Epithelial cell of prostate (primary cell): ENCODE data around the gene SGTB.
"Not testable (repeated sequence)": the region's sequence is repeated elsewhere in the genome, so short reads cannot be mapped to it uniquely, and the experiment has no call there.

Source experiments
- DNase-seq: peaks from one replicate; pipeline ENCODE4 v3.0.0-alpha.2; 2011; ENCODE audit warnings: low read depth, low spot score
- H3K27ac ChIP-seq: fragments of 450-650 bp; 2 replicates; pipeline ENCODE4 v1.5.1; 2017; ENCODE audit warnings: mild to moderate bottlenecking

SGTB gene

GRCh38 chr5:65676056-65676455 lies 45.9 kb downstream of the SGTB start:
- H3K27ac ChIP-seq, DNase-seq: not testable (repeated sequence)

GRCh38 chr5:65674749-65675148 lies 47.2 kb downstream of the SGTB start:
- H3K27ac ChIP-seq = no peak overlapping the region
- DNase-seq = no peak

GRCh38 chr5:65672796-65673195 lies 49.1 kb downstream of the SGTB start:
- peak; percentile 34 for DNase-seq
- peak overlapping the region; percentile 45 for H3K27ac ChIP-seq

GRCh38 chr5:65668696-65669095 lies 53.2 kb downstream of the SGTB start:
- DNase-seq = no peak
- no peak overlapping the region for H3K27ac ChIP-seq

GRCh38 chr5:65663804-65664521 lies 57.9 kb downstream of the SGTB start:
- no peak for DNase-seq

GRCh38 chr5:65654713-65655112 lies 67.2 kb downstream of the SGTB start:
- DNase-seq = no peak
- H3K27ac ChIP-seq = no peak overlapping the region

More at GRCh38 chr5:65663804-65664521, 57.9 kb downstream of the SGTB start:
- no peak overlapping the region for H3K27ac ChIP-seq

- no peak overlapping the region for H3K27ac ChIP-seq
- no peak for DNase-seq
Observed at GRCh38 chr5:65651144-65651543, 70.8 kb downstream of the SGTB start.

- H3K27ac ChIP-seq = no peak overlapping the region
Observed at GRCh38 chr5:65647941-65648340, 74.0 kb downstream of the SGTB start.

GRCh38 chr5:65646938-65647337 lies 75.0 kb downstream of the SGTB start:
- H3K27ac ChIP-seq = no peak overlapping the region
- no peak for DNase-seq

More at GRCh38 chr5:65647941-65648340, 74.0 kb downstream of the SGTB start:
- no peak for DNase-seq

- no peak for DNase-seq
- H3K27ac ChIP-seq = no peak overlapping the region
Observed at GRCh38 chr5:65640240-65640639, 81.7 kb downstream of the SGTB start.

- DNase-seq = no peak
- no peak overlapping the region for H3K27ac ChIP-seq
Observed at GRCh38 chr5:65630981-65631380, 90.9 kb downstream of the SGTB start.

- no peak for DNase-seq
- peak overlapping the region; percentile 74 for H3K27ac ChIP-seq
Observed at GRCh38 chr5:65625743-65626142, 96.2 kb downstream of the SGTB start.

GRCh38 chr5:65624571-65625555 lies 97.0 kb downstream of the SGTB start, which contains the start of the genes SHLD3 and TRAPPC13:
Gene SHLD3 (plus strand): TSS chr5:65625027. CDS start chr5:65629588, 4,561 bp downstream.
Gene TRAPPC13 (plus strand): TSS chr5:65625027. CDS start chr5:65625061, 34 bp downstream.
- peak; percentile 52 for DNase-seq
- H3K27ac ChIP-seq = peak within 1 kb of the TSS; percentile 74

GRCh38 chr5:65624025-65624570 lies 97.8 kb downstream of the SGTB start, which contains the start of gene TRIM23:
Gene TRIM23 (minus strand): TSS chr5:65624333. CDS start chr5:65624274, 59 bp downstream.
- DNase-seq = peak; percentile 73
- peak within 1 kb of the TSS; percentile 74 for H3K27ac ChIP-seq

GRCh38 chr5:65623482-65623881 lies 98.4 kb downstream of the SGTB start:
- H3K27ac ChIP-seq = peak overlapping the region; percentile 74
- no peak for DNase-seq

GRCh38 chr5:65621961-65622360 lies 99.9 kb downstream of the SGTB start:
- not testable (repeated sequence) for H3K27ac ChIP-seq

GRCh38 chr5:65620021-65620420 lies 101.9 kb downstream of the SGTB start:
- DNase-seq = no peak
- H3K27ac ChIP-seq = no peak overlapping the region

More at GRCh38 chr5:65621961-65622360, 99.9 kb downstream of the SGTB start:
- not testable (repeated sequence) for DNase-seq
